ENCODE data around the gene LENG9. TPM values are rescaled to one million over a fixed set of nuclear protein-coding genes. Genes with fewer than 3 reads are reported as not detected.

Gene LENG9
- total RNA-seq, 1 donor from 2014 or later = 3.7 TPM

GRCh38 chr19:54428323-54429175, 35.0 kb downstream of the LENG9 start:
- no peak overlapping the region for H2AFZ ChIP-seq (ENCODE audit: low read depth, low read length)
- peaks cover 12% of the 10 kb centered on the region for H4K20me1 ChIP-seq (ENCODE audit: insufficient read depth, low read length)
- no peak for FAIRE-seq
- no peak overlapping the region for H3K4me3 ChIP-seq (ENCODE audit: insufficient read depth, low read depth, low read length)
- no peak overlapping the region for H3K27ac Mint-ChIP-seq (ENCODE audit: unreplicated experiment)
- H3K27me3 Mint-ChIP-seq (ENCODE audit: low read depth, unreplicated experiment) = peaks cover 2% of the 10 kb centered on the region
- no peaks in the 10 kb centered on the region for H3K4me1 ChIP-seq (ENCODE audit: insufficient read depth, low read length)
- H3K4me2 ChIP-seq (ENCODE audit: low read length) = no peak overlapping the region
- no peak overlapping the region for H3K4me3 Mint-ChIP-seq (ENCODE audit: unreplicated experiment)
- H3K9ac ChIP-seq (ENCODE audit: low read length) = no peak overlapping the region
- H3K79me2 ChIP-seq (ENCODE audit: insufficient read depth, low read length) = no peaks in the 10 kb centered on the region
- no peaks in the 10 kb centered on the region for H3K36me3 ChIP-seq (ENCODE audit: insufficient read depth, low read length)
- H3K4me1 Mint-ChIP-seq (ENCODE audit: low read depth, unreplicated experiment) = peaks cover 7% of the 10 kb centered on the region
- H3K27ac ChIP-seq (ENCODE audit: low read depth, low read length) = no peak overlapping the region
- TF ChIP-seq EZH2 (IDR thresholded peaks at IDR 0.05; ENCODE audit: insufficient read depth, low read length) = no peak
- no peak for TF ChIP-seq CTCF (IDR thresholded peaks at IDR 0.05; ENCODE audit: insufficient read depth, low read depth, low read length)
- DNase-seq (ENCODE audit: low read depth) = no peak
- H3K27me3 ChIP-seq (ENCODE audit: insufficient read depth, low read length) = no peaks in the 10 kb centered on the region
- H3K9me3 ChIP-seq (ENCODE audit: insufficient read depth, low read depth, low read length) = no peaks in the 10 kb centered on the region
- H3K9me3 Mint-ChIP-seq (ENCODE audit: unreplicated experiment) = no peaks in the 10 kb centered on the region
- no peaks in the 10 kb centered on the region for H3K36me3 Mint-ChIP-seq (ENCODE audit: low read depth, unreplicated experiment)

- Mint-ChIP-seq H3K4me1 (ENCODE audit: low read depth, unreplicated experiment) (peaks cover 7% of the 10 kb centered on the region), H3K27me3 (ENCODE audit: low read depth, unreplicated experiment) (peaks cover 2% of the 10 kb centered on the region), H3K9me3 (ENCODE audit: unreplicated experiment) (no peaks in the 10 kb centered on the region), H3K36me3 (ENCODE audit: low read depth, unreplicated experiment) (no peaks in the 10 kb centered on the region), H3K27ac (ENCODE audit: unreplicated experiment) (no peak overlapping the region), H3K4me3 (ENCODE audit: unreplicated experiment) (no peak overlapping the region)
- H4K20me1 ChIP-seq (ENCODE audit: insufficient read depth, low read length) = peaks cover 12% of the 10 kb centered on the region
- H3K27me3 ChIP-seq (ENCODE audit: insufficient read depth, low read length) = no peaks in the 10 kb centered on the region
- TF ChIP-seq CTCF (IDR thresholded peaks at IDR 0.05; ENCODE audit: insufficient read depth, low read depth, low read length) (no peak), EZH2 (IDR thresholded peaks at IDR 0.05; ENCODE audit: insufficient read depth, low read length) (no peak)
- H3K4me2 ChIP-seq (ENCODE audit: low read length) = no peak overlapping the region
- H3K36me3 ChIP-seq (ENCODE audit: insufficient read depth, low read length) = no peaks in the 10 kb centered on the region
- H3K79me2 ChIP-seq (ENCODE audit: insufficient read depth, low read length) = no peaks in the 10 kb centered on the region
- no peak overlapping the region for H3K27ac ChIP-seq (ENCODE audit: low read depth, low read length)
- DNase-seq (ENCODE audit: low read depth) = no peak
- H3K9me3 ChIP-seq (ENCODE audit: insufficient read depth, low read depth, low read length) = no peaks in the 10 kb centered on the region
- H3K4me3 ChIP-seq (ENCODE audit: insufficient read depth, low read depth, low read length) = no peak overlapping the region
- no peak for FAIRE-seq
- no peaks in the 10 kb centered on the region for H3K4me1 ChIP-seq (ENCODE audit: insufficient read depth, low read length)
- H3K9ac ChIP-seq (ENCODE audit: low read length) = no peak overlapping the region
- no peak overlapping the region for H2AFZ ChIP-seq (ENCODE audit: low read depth, low read length)
Observed at GRCh38 chr19:54427586-54427985, 36.0 kb downstream of the LENG9 start.
